GM23338 (cell line): Measurements from ENCODE around the gene RAI14.

Experiments used
- CTCF ChIP-seq, 2 experiments: fragments of 200-600 bp in 1 of 2; sonication (generic) in 1 of 2; conservative IDR thresholded peaks; 2 replicates each; pipeline versions ENCODE4 v1.5.1 to v1.6.1; 2016 to 2017; ENCODE audit warnings: antibody characterized with exemption in 2 of 2, low read depth in 2 of 2, mild to moderate bottlenecking in 2 of 2, moderate library complexity in 1 of 2
- POLR2AphosphoS5 ChIP-seq: IDR thresholded peaks from 2 replicates; pipeline ENCODE4 v1.6.1; 2016; ENCODE audit warnings: antibody characterized with exemption, low read depth

DNA sequence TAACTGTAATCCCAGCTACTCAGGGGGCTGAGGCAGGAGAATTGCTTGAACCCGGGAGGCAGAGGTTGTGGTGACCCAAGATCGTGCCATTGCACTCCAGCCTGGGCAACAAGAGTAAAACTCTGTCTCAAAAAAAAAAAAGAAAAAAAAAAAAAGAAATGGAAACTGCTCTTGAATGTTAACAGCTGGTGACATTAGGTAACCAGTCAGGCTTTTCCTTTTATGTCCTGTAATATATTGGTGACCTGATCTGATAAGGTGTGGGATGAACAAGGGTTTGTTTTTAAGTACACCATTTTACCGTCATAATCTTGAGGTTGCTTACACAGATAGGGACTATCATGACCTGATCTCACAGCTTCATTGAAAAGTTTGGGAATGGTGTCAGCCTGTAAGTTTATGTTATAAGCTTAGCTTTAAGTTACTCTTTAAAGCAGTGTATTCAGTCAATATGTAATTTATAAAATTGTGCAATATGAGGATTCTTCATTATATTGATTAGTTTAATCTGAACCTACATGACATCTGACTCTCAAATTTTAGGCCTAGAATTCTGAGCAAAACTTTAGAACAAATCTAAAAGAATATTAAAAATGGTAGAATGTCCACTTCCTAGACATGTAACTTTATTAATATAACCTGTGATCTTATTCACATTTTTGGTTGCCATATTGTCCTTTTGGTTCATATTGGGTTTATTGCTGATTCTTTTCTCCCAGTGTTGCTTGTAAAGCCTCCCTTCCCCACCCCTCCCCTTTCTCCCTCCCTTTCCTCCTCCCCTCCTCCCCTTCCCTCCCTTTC is 41.4 kb downstream of the RAI14 start:
- no peak for TF ChIP-seq CTCF (conservative IDR thresholded peaks at IDR 0.05; ENCODE audit: low read depth in 2 of 2)
- no peak for TF ChIP-seq POLR2AphosphoS5
